Activated CD8-positive, alpha-beta memory T cell treated with anti-CD3 and anti-CD28 coated beads for 4 hours (primary cell): Measurements from ENCODE around the gene ZNF526.

Experiments
- DNase-seq, 2 donors: peaks; one replicate each; pipeline ENCODE4 v3.0.0-alpha.2; 2020; ENCODE audit warnings: low read depth in 2 of 2

ZNF526 gene

DNA sequence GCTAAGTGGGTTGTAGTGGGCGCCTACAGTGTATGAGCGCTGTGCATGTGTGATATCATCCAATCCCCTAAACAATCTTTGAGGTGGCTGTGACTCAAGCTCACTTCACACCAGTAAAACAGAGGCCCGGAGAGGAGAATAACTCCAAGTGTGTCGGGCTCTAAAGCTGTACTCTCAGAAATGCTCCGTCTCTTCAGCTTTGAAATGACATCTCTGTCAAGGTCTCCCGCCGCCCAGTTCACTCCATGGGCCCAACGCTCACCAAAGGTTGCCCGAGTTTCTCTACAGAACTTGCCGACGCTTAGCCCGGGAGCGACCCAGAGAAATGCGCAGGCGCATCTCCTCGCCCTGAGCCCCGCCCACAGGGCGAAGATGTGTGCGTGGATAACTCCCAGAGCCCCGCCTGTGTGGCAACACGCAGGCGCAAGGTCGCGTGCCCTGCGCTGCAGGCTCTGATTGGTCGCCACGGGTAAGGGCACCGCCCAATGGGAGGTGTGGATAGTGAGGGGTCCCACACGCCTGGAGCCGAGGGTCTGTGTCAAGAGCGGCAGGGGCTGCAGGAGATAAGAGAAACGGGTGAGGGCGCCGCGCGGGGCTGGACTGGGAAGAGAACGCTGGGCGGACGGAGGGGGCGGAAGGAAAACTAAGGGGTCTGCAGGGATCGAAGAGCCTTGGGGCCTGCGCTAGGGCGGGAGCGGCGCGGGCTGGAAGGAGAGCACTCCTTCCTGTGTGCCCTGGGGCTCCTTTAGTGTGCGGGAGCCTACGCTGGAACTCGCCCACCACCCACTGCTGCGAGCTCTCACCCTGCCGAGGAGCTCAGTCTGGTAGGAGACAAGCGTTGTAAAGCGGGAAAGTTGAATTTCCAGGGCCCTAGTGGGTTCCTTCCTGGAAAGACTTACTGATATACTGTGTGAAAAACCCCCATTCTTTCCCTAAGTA, at the start of gene ZNF526:
Gene ZNF526 (plus strand): TSS at position 501 of the 939 bp plus-strand sequence. CDS start 4,092 bp downstream, outside the sequence.
- peak; percentile 93 to 96 for DNase-seq

GRCh38 chr19:42170715-42171114, 49.4 kb upstream of the ZNF526 start:
- no peak for DNase-seq

- no peak for DNase-seq
Observed at GRCh38 chr19:42172261-42172660, 47.9 kb upstream of the ZNF526 start.

GRCh38 chr19:42173695-42174094, 46.4 kb upstream of the ZNF526 start:
- no peak for DNase-seq

DNA sequence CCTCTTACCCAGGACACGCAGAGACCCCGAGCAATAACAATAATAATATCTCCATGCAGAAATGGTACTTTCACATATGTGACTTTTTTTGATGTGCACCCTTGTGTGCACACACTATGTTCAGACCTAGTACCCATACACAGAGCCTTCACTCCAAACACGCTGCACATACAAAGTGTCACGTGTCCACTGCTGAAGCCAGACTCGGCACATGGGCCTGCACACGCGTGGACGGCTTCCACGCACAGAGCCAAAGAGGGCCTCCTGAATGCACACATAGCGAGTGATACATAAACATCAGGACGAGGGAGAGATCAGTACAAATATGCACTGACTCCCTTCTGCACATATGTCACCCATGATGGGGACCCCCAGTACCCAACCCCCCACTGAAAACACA, 45.9 kb upstream of the ZNF526 start:
- DNase-seq, result no peak

DNA sequence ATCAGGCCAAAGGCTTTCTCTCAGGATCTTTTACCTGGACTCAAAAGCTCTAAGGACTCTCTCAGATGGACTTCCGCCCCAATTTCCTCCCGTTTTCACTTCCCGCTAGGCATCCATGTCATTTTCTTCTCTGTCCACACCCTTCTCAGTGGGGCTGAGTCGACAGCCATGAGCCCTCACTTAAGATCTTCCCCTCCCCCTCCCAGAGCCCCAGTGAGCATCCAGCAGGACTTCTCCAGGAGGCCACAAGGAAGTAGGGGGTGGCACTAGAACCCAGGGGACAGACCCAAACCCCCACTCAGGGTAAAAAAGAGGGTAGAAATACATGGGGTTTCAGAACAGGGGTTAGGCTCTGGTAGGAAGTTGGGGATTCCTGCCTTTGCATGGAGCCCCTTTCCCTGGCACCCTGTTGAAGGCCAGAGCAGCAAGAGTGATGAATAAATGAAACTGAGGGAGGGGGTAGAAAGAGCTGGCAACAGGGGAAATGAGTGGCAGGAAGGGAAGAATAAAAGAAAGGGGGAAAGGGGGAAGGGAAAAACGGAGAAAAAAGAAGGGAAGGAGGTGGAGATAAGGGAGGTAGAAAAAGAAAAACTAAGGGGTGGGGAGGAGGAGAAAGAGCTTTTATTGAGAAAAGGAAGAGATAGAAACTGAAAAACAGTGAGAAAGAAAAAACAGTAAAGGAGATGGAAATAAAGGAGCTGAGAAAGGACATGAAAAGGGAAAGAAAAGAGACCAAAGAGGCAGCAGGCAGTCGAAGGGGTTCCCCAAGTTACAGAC, 45.0 kb upstream of the ZNF526 start:
- no peak for DNase-seq

- DNase-seq, result no peak
Observed at GRCh38 chr19:42175952-42176648, 44.0 kb upstream of the ZNF526 start.

- no peak for DNase-seq
Observed at GRCh38 chr19:42176649-42176989, 43.5 kb upstream of the ZNF526 start.

DNA sequence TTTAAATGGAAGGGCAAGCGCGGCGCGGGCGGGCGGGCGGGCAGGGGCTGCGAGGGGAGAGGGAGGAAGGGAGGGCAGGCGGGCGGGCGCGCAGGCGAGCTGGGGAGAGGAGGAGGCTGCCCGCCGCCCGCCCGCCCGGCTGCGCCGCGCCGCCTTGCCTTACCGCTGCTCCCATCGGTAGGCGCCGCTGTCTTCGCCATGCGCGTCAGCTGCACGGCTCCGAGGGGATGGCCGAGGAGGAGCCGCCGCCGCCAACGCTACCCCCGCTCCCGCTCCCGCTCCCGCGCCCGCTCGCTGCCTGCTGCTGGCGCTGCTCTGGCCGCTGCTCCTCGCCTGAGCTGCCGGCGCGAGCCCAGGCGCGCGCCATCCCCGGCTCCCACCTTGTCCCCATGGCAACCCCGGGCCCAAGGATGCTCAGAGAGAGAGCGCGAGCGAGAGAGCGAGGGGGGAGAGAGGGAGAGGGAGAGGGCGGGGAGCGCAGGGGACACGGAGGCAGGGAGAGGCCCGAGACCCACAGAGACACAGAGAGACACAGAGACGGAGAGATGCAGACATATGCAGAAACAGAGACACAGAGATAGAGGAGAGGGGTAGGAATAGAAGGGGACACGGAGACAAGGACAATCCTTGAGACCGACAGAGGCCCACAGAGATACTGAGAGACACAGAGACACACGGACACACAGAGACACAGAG, 43.0 kb upstream of the ZNF526 start:
- peak; percentile 42 to 50 for DNase-seq

- no peak for DNase-seq
Observed at GRCh38 chr19:42177686-42178019, 42.5 kb upstream of the ZNF526 start.

DNA sequence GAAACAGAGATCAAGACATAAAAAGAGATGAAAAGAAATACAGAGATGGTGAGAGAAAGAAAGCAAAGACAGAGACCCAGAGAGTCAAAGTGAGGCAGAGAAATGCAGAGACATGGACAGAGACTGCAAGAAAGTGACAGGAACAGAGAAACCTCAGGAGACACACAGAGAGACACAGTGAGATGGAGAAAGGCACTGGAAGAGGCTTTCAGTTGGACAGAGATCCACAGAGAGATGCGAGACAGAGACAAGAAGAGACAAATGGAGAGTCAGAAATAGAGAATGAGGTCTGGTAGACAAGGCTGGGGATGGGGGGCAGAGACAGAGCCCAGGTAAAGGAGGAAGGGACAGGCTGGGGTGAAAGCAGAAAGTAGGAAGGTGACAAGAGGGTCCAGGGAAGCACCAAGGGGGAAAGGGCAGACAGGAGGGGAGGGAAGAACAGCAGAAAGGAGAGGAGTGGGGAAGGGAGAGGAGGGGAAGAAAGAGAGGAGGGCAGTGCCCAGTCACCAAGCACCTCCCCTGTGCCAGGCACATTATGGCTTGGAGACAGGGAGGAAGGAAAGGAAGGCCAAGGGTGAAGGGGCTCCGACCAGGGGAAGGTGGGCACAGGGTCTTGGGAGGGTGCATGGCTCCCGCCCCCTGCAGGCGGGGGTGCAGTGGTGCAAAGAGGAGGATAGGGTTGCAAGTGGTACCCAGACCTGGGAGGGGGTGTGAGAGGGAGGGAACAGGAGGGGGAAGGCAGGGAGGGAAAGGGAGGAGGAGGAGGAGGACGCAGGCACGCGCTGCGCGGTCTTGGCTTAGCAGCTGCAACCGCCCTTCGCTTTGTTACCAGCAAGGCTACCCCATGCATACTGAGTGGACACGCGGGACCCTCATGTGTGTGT, 41.1 kb upstream of the ZNF526 start:
- no peak for DNase-seq

GRCh38 chr19:42184401-42184861, 35.7 kb upstream of the ZNF526 start:
- peak; percentile 39 to 54 for DNase-seq

DNA sequence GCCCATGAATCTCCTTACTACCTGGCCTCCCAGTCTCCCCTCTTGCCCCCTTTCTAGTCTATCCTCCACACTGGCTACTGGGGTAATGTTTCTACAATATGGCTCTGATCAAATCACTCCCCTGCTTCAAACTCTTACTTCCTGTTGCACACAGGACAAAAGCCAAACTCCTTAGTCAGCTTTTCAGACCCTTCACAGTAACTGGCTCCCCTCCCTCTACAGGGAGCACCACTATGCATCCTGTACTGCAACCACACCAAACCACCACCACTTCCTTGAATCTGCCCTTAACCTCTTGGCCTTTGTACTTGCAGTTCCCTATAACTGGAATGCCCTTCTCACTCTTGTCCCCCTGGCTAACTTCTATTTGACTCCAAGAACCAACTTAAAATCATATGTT, 34.8 kb upstream of the ZNF526 start:
- DNase-seq, result no peak

DNA sequence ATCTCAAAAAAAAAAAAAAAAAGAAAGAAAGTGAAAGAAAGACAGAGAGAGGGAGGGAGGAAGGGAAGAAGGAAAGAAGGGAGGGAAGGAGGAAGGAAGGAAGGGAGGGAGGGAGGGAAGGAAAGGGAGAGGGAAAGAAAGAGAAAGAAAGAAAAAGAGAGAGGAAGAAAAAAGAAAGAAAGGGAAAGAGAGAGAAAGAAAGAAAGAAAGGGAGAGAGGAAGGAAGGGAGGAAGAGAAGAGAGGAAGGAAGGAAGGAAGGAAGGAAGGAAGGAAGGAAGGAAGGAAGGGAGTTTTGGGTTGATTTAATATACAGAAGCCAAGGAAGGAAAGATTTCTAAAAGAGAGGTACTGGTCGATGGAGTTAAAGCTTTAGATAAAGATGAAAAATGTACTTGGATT, 31.4 kb upstream of the ZNF526 start:
- no peak for DNase-seq

DNA sequence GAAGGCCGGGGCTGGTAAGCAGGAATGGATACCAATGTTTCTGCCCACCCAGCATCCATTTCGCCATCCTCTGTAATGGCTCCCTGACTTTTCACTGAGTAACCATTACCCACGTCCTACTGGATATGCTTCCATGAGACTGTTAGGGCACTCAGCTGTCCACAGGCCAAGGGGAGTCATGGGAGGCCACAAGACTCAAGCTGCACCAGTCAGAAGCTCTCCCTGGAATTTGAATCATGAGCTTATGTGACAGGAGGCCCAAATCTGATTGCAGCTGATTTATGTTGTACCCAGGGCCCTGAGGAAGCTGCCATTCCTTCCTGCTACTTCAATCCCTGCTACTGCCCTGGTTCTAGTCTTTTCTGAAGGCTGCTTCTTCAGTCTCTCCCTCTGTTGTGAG, 31.0 kb upstream of the ZNF526 start:
- DNase-seq, result no peak

- no peak for DNase-seq
Observed at GRCh38 chr19:42191330-42191729, 28.8 kb upstream of the ZNF526 start.

DNA sequence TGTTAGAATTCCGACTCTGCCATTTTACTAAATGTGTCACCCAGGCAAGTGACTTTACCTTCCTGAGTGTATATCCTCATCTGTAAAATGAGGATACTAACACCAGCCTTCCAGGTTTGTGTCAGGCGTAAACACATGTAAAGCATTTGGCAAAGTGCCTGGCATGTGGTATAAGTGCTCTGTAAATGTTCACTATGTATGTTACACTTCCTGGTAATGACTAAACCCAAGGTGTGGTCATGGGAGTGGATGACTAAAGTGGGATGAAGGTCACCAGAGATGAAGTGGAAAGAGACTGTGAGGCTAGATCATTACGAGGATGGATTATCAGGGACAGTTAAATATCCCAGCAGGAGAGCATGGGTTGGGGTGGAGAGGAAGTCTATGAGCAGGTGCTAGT, 28.3 kb upstream of the ZNF526 start:
- no peak for DNase-seq

DNA sequence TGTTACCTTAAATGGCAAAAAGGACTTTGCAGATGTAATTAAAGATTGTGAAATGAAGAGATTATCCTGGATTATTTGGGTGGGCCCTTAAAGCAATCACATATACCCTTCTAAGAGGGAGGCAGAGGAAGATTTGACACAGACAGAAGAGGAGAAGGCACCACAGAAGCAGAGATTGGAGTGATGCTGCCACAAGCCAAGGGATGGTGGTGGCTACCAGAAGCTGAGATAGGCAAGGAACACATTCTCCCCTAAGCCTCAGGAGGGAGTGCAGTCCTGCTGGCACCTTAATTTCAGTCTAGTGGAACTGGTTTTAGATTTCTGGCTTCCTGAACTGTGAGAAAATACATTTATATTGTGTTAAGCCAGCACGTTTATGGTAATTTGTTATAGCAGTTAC, 26.8 kb upstream of the ZNF526 start:
- no peak for DNase-seq

GRCh38 chr19:42193706-42194105, 26.4 kb upstream of the ZNF526 start:
- DNase-seq, result no peak
